ENCODE data around the gene SHFL.

SHFL gene

DNA sequence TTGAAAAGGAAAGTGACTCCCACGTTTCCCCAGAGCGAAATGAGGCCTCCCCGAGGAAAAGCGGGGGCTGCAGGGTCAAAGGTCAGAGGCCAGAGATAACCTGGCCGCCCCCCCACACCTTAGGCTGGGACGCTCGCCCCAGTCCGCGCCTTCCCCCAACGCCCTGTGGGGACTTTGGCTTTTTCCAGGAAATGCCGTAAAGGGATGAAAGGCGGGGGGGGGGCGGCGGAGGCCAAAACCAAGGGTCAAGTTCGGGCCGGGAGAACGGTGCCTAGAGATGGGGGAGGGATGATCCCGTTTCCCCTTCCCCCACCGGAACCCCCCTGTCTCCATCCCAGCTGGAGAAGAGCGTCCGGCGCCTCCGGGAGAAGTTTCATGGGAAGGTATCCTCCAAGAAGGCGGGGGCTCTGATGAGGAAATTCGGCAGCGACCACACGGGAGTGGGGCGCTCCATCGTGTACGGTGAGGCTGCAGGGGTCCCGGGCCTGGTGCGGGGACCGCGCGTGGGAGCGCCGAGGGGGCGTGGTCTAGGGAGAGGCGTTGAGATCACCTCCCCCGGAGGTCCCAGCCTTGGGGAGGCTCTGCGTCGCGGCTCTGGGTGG, 575 bp downstream of the SHFL start:
- DNase-seq (ENCODE audit: extremely low spot score, insufficient read length, low read depth) (no peak), FAIRE-seq (no peak)

DNA sequence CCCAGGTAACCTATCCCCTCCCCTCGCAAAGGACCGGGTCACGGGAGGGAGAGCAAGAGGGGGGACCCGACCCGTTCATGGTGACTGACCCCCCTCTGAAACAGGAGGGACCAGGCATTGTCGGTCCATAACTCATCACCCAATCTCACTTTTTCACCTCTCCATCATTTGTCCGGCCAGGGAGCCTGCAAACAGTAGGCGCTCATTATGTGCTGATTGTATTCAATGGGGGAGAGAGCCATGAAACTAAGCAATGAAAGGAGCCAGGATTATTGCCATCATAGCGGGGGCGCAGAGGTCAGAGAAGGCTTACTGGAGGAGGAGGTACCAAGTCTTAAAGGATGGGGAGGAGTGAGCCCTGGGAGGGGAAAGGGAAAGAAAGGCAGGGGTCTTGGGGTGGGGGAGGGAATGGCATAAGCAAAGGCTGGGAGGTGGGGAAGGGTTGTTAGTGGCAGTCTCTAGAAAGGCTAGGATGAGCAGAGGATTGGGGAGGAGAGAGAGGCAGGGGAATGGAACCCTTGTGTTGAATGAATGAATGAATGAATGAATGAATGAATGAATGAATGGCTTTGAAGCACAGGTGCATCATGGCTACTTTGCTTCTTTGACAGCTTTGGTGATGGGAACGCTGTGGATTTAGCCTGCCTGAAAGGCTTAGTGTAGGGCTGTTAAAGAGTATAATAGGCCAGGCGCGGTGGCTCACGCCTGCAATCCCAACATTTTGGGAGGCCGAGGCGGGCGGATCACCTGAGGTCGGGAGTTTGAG, 1.4 kb downstream of the SHFL start:
- FAIRE-seq = no peak

DNA sequence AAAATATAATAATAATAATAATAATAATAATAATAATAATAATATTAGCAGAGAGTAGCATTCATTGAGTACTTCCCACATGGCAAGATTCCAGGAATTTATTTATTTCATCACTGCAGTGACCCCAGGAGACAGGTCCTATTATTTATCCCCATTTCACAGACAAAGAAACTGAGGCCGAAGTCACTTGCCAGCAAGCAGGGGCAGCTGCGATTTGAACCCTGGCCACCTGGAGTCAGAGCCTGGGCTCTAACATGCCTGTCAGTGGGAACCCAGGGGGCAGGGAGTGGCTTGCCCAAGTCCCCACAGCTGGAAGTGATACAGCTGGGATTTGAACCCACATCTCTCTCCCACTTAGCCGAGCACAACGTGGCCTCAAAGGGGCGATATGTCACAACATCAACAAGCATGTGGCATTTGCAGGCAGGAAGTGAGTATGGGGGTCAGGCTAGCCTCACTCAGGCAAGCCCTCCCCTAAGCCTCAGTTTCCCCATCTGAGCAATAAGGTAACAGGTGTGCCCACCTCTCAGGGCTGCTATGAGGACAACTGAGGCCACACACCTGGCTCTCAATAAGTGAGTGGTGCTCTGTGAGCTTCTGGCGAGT, 2.9 kb downstream of the SHFL start:
- DNase-seq (ENCODE audit: extremely low spot score, insufficient read length, low read depth) (no peak), FAIRE-seq (no peak)

More for the DNA sequence above, 1.4 kb downstream of the SHFL start:
- DNase-seq (ENCODE audit: extremely low spot score, insufficient read length, low read depth) = no peak

DNA sequence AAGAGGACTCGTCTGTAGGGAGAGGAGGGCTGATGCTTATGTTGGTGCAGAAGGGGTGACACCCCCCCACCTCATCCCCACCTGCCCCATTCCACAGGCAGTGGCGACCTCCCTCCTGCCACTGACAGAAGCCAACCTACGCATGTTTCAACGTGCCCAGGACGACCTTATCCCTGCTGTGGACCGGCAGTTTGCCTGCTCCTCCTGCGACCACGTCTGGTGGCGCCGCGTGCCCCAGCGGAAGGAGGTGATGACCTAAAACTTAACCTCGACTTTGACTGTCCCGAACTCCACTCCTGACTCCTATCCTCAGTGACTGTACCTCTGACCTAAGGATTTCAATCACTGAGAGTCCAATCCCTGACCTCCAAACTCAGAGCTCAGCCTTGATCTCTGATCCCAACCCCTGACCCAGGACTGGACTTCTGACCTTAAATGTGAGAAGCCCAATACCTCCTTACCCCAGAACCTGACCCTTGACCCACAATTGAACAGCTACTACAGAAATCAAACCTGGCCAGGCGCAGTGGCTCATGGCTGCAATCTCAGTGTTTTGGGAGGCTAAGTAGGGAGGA, 3.8 kb downstream of the SHFL start:
- FAIRE-seq = no peak
- DNase-seq (ENCODE audit: extremely low spot score, insufficient read length, low read depth) = no peak

DNA sequence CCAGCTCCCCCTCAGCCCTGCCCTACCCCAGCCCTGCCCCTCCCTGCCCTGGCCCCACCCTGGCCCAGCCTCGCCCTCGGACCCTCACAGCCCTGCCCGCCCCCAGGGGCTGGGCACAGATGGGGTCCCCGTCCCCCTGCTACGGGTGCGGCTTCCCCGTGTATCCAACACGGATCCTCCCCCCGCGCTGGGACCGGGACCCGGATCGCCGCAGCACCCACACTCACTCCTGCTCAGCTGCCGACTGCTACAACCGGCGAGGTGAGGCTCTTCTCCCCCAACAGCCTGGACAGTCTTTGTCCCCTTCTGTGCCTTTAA, 5.2 kb downstream of the SHFL start:
- DNase-seq (ENCODE audit: extremely low spot score, insufficient read length, low read depth) (no peak), FAIRE-seq (no peak)

DNA sequence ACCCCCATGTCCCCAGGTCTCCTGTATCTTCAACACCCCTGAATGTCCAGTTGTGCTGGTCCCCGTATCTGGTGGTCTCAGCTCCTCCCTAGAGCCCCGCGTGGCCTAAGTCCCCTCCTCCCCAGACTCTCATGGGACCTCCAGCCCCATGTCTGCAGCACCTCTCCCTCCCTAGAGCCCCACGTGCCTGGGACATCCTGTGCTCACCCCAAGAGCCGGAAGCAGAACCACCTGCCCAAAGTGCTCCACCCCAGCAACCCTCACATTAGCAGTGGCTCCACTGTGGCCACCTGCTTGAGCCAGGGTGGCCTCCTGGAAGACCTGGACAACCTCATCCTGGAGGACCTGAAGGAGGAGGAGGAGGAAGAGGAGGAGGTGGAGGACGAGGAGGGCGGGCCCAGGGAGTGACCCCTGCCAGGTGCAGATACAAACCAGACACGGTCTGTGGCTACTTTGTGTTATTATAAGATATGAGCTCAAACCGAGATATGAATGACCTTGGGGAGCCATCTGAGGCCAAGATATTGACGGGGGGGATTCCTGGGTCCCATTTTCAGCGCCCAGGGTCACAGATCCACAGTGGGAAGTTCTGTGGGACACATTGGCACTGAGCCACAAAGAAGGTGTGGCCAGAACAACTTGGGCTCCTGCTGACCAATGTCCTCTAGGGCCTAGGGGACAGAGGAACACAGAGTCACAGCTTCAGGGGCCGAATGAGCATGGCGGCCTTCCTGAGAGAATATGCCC, 6.0 kb downstream of the SHFL start:
- FAIRE-seq (no peak), DNase-seq (ENCODE audit: extremely low spot score, insufficient read length, low read depth) (no peak)

DNA sequence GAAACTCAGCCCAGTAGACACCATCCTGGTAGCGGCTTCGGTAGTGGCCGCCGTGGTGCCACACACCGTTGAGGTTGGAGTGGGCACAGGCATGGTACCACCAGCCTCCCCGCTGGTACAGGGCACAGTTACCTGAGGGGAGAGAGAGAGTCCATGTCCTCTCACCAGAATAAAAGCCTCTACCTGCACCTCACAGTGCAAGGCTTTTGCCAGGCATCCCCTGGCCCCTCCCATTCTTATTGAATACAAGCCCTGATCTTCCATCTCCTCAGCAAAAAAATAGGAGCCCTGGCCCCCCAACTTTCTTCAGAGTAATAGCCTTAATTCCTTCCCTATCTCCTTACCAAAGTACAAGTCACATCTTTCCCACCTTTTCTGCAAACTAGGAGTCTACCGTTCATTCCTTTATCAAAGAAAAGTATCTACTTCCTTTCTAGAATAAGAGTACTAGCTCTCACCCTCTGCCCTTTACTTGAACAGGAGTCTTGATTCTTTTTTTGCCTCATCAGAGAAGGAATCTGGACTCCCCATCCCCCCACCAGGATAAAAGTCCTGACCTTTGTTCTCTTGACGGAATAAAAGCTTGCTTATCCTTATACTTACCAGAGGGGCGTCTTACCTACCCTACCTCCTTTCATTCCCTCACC, 6.7 kb downstream of the SHFL start:
- DNase-seq (ENCODE audit: extremely low spot score, insufficient read length, low read depth) (no peak), FAIRE-seq (no peak)

DNA sequence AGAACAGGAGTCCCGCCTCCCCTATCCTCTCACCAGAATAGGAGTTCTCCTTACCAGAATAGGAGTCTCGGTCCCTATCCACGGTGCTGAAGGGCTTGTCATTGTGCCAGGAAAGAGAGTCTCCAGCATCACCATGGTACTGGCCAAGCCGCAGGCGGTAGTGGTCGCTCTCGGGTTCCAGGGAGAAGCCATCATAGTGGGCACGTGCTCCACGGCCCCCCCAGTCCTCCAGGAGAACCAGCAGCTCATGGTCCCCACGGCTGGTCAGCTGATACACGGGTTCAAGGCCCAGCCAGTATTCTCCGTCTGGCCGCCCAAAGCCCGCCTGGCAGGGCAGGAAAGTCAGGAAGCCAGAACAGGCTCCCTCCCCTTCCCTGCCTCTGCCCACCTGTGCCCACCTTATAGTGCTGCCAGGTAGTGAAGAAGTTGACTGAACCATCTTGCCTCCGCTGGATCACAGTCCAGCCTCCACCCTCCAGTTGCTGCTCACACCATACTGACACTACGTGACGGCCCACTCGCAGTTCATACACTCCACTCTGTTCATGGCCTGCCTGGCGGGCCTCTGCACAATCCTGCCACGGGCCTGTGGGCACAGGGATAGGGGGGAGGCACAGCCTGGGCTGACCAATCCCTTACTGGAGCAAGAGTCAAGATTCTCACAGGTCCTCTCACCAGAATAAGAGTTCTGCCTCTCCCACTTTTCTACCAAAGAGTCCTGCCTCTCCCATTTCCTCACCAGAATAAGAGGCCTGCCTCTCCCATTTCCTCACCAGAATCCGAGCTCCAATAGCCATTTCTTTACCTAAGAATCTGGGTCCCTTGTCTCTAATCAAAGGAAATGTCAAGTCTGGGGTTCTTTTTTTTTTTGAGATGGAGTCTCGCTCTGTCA, 7.4 kb downstream of the SHFL start:
- no peak for DNase-seq (ENCODE audit: extremely low spot score, insufficient read length, low read depth)
- no peak for FAIRE-seq

DNA sequence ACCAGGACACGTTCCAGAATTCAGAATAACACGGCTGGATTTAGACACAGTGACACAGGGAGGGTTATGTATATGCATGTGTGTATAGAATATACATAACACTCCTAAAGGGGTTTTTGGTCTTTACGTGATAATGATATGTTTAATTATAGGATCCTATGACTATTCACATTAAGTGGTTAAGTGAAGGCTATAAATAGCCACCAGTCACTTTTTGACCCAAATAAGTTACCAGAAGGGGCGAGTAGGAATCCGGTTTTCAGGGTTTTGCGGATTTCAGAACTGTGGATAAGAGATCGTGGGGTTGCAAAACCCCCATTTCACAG, 9.5 kb downstream of the SHFL start:
- DNase-seq (ENCODE audit: extremely low spot score, insufficient read length, low read depth) (no peak), FAIRE-seq (no peak)

DNA sequence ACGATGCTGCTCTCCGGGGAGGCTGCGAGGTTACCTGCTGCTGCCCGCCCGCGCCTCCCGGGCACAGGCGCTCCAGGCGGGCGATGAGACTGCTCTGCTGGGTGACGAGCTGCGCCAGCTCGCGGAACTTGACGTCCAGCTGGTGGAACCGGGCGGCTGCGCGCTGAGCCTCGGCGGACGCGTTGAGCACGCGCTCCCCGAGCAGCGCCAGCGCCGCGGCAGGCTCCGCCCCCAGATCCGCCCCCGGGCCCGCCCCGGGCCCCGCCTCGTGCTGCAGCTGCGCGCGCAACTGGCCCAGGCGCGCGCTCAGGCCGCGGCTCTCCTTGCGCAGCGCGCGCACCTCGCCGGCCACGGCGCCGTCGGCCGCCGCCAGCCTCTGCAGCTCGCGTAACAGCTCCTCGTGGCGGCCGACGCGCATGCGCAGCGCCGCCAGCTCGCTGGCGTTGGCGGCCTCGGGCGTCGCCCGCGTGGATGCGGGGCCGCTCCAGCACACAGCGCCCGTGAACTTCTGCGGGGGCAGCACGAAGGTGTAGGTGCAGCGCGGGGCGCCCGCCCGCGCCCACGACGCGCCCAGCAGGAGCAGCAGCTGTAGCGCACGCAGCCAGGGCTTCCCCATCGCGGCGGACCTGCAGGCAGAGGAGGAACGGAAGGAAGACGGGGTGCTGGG, 10.0 kb downstream of the SHFL start:
- DNase-seq (ENCODE audit: extremely low spot score, insufficient read length, low read depth) = peak; percentile 88
- FAIRE-seq = peak; percentile 82

DNA sequence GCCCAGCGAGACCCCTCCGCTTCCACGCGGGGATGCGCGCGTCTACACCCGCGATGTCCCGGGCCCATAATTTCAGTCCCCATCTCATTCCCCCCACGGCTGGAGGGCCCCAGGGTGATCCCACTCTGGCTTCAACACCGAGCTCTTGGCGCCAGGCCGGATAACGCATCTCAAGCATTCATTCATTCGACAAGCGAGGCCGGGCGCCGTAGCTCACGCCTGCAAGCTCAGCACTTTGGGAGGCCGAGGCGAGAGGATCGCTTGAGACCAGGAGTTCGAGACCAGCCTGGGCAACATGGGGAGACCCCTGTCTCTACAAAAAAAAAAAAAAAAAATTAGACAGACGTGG, 10.5 kb downstream of the SHFL start:
- DNase-seq (ENCODE audit: extremely low spot score, insufficient read length, low read depth) (no peak), FAIRE-seq (no peak)

DNA sequence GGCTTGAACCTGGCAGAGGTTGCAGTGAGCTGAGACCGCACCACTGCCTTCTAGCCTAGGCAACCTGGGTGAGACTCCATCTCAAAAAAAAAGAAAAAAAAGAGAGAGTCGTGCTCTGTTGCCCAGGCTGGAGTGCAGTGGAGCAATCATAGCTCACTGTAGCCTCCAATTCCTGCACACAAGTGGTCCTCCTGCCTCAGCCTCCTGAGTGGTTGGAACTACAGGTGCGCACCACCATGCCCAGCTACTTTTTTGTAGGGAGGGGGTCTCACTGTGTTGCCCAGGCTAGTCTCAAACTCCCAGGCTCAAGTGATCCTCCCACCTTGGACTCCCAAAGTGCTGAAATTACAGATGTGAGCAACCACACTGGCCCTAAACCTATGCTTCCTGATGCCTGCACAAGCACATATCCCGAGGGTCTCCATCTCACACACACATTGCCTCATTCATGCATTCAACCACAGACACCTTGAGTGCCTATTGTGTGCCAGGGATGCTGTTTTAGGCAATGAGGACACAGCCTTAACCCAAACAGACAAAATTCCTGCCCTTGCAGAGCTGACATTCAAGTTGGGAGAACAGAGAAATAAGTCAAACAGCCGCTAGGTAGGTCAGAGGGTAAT, 14.2 kb downstream of the SHFL start:
- FAIRE-seq (peak; percentile 50), DNase-seq (ENCODE audit: extremely low spot score, insufficient read length, low read depth) (no peak)

DNA sequence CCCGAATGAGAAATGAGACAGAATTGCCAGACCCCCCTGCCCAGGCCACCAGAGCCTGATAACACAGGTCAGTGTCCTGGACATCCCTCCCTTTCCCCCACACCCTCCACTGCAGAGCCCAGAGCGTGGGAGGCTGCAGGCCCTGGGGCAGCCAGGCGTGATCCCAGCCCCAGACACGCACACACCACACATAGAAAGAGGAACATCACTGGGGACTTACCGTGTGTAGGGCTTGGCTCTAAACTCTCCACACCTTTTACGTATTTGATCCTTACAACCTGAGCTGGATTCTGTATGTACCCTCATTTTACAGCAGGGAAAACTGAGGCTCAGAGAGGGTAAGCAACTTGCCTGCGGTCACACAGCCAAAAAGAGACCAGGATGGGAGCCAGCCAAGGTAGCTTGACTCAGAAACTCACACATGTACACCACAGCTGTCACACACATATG, 16.7 kb downstream of the SHFL start:
- FAIRE-seq = peak; percentile 95

DNA sequence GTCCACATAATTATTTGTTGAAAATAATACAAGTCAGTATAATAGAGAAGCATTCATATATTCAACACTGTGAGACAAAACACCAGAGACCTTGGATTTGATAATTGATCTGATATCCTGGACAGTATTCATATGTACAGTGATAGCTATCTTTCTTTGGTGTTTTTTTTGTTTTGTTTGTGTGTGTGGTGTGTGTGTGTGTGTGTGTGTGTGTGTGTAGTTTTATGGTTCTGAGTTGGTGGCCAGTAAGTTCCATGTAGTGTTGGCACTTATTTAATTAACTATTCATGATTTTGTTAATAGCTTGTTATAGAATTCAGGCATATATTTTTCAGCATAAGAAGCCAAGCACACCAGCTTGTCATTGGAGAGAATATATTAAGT, 18.0 kb downstream of the SHFL start:
- FAIRE-seq (no peak), DNase-seq (ENCODE audit: extremely low spot score, insufficient read length, low read depth) (no peak)

More for the DNA sequence above, 16.7 kb downstream of the SHFL start:
- DNase-seq (ENCODE audit: extremely low spot score, insufficient read length, low read depth) = no peak

DNA sequence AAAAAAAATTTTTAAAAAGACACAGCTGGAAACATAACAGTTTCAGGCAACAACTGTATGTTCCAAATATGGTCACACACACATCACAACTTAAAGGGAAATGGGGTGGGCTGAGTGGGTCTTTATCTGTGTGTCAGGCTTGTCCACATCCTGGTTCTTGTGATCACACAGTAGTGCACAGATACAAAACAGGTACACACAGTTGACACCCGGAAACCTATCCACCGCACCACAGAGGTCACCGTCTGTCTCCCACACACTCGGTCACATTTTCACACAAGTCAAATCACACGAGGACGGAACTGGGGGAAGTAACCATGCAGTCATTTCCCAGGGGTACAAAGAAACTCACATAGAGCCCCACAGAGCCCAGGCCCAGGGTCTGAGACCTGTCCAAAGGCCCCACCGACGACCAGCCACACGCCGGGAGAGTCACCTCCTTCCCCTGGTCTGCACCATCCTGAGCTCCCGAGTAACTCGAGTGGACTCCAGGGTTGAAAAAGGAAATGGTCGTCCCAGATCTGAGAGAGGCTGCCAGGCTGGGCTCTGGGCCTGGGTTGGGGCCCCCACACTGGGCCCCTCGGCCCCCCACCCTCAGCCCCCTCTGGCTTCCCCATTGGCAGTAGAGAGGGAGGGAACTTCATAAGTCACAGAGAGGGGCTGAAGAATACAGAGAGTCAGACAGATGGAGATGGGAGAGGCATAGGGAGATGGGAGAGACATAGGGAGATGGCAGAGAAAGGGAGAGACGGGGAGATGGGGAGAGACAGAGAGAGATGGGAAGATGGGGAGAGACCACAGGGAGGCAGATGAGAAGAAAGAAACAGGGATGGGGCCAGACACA, 18.8 kb downstream of the SHFL start:
- peak; percentile 99 for FAIRE-seq
- no peak for DNase-seq (ENCODE audit: extremely low spot score, insufficient read length, low read depth)

DNA sequence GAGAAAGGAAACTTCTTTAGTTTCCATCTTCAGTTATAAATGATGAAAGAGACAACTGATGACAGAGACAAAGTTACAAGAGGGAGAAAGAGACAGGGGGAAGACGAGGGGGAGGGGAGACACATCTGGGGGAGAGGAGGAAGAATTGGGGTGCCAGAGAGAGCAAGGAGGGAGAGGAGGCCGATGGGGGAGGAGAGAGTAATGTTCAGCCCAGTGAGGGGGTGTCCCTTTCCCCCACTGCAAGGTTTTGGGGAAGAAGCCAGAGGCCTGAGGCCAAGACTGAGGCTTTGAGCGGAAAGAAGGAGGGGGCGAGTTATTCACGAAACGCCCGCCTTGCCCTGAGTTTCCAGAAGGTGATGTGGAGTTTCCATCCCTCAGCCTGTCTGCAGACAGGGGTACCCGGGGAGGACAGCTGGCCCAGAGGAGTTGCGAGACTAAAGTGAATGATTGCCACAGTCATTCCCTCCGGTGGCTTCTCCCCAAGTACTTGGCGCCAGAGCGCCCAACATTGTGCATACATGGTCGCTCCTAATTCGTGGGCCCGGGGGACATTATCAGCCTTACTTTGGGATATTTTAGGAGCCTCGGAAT, 19.5 kb downstream of the SHFL start:
- FAIRE-seq (no peak), DNase-seq (ENCODE audit: extremely low spot score, insufficient read length, low read depth) (no peak)
